Uterus (tissue), 4 donors: Measurements from ENCODE around the gene TRAPPC11. TPM values are rescaled to one million over a fixed set of nuclear protein-coding genes. Genes with fewer than 3 reads are reported as not detected.

Source experiments
- DNase-seq, 2 donors: peaks; one replicate each; pipeline ENCODE4 v3.0.0-alpha.2; 2019 to 2020
- H3K27ac ChIP-seq, 2 donors: fragments of 200-600 bp; sonication (generic); 1 replicate in 1 of 2; 2 replicates in 1 of 2; pipeline ENCODE4 v1.5.1; 2016 to 2018
- H3K27me3 ChIP-seq, 2 donors: fragments of 200-600 bp; sonication (generic); one replicate each; pipeline ENCODE4 v1.5.1; 2018 to 2019; ENCODE audit warnings: control low read depth in 1 of 2
- H3K36me3 ChIP-seq, 2 donors: fragments of 200-600 bp; sonication (generic); one replicate each; pipeline ENCODE4 v1.5.1; 2019; ENCODE audit warnings: control low read depth in 1 of 2
- H3K4me1 ChIP-seq, 2 donors: fragments of 200-600 bp; sonication (generic); one replicate each; pipeline ENCODE4 v1.5.1; 2018 to 2019; ENCODE audit warnings: control low read depth in 1 of 2
- H3K4me3 ChIP-seq, 2 donors: fragments of 200-600 bp; sonication (generic); 1 replicate in 1 of 2; 2 replicates in 1 of 2; pipeline ENCODE4 v1.5.1; 2018 to 2019; ENCODE audit warnings: mild to moderate bottlenecking in 1 of 2
- H3K9me3 ChIP-seq, 2 donors: fragments of 200-600 bp; sonication (generic); one replicate each; pipeline ENCODE4 v1.5.1; 2019; ENCODE audit warnings: control low read depth in 1 of 2
- POLR2A ChIP-seq, 2 donors: fragments of 450-650 bp; IDR thresholded peaks; one replicate each; pipeline ENCODE4 v1.6.1; 2016; ENCODE audit warnings: antibody characterized with exemption in 2 of 2, mild to moderate bottlenecking in 1 of 2, moderate library complexity in 1 of 2
- intact Hi-C: fragments of 100-400 bp; cut with DNase I; formaldehyde crosslinking; loops from one replicate; pipeline ENCODE4 v1.15.1; 2023; ENCODE audit warnings: low total_unique reads
- total RNA-seq, 4 donors: library from RNA; depleted of rRNA in 3 of 4; stranded (reverse); fragments of >200 nt in 3 of 4; gene quantifications; one replicate each; pipeline versions ENCODE4 v1.1.0 to v1.2.4, GENCODE V29; 2014 to 2023
- TF ChIP-seq, protein P1 (sequence below), 4 experiments: fragments of 200-600 bp in 2 of 4; fragments of 450-650 bp in 2 of 4; sonication (generic) in 2 of 4; IDR thresholded peaks; one replicate each; pipeline ENCODE4 v1.5.1; 2016 to 2019; ENCODE audit warnings: antibody characterized with exemption in 4 of 4, mild to moderate bottlenecking in 2 of 4, moderate library complexity in 1 of 4
- donor health status: DM: yes; HTN: yes; CAD: no.

The TRAPPC11 gene
- total RNA-seq, 4 donors from 2014 or later, result 18.4 to 96.8 (median 53.5) TPM

DNA sequence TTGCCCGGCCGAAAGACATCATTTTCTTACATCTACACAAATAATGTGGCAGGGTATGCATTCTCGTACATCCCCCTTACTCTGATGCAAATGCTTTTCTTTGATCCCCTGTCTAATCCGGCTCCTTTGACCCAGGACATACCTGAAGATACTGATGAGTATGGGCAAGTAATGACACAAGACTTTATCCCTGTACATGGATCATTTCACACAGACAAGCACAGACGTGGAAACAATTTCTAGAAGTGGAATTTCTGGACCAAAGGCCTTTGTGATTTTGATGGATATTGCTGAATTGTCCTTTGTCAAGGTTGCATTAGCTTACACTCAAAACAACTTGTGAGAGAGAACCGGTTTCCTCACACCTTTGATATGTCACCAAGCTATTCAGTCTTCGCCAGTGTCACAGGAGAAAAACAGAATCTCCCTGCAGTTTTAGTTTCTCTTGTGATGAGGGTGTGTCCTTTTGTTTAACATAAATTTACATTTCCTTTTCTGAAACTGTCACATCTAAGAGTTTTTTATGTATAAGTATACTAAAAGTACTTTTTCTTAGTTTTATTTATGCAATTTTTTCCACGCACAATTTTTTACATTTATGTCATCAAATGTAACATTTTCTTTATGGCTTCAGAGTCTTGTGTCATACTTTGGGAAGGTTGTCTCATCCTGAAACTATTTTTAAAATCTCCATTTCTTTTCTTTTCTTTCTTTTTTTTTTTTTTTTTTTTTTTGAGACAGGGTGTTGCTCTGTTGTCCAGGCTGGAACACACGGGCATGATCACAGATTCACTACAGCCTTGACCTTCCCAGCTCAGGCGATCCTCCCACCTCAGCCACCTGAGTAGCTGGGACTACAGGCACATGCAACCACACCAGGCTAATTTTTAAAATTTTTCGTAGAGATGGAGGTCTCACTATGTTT lies 25.4 kb upstream of the TRAPPC11 start:
- Histone ChIP-seq H3K36me3 (no peaks in the 10 kb centered on the region), H3K27me3 (no peaks in the 10 kb centered on the region), H3K4me3 (no peak overlapping the region), H3K27ac (no peak overlapping the region), H3K9me3 (no peaks in the 10 kb centered on the region), H3K4me1 (no peaks in the 10 kb centered on the region)
- intact Hi-C loops, result no loop called here
- no peak for DNase-seq
- TF ChIP-seq, protein P1, sequence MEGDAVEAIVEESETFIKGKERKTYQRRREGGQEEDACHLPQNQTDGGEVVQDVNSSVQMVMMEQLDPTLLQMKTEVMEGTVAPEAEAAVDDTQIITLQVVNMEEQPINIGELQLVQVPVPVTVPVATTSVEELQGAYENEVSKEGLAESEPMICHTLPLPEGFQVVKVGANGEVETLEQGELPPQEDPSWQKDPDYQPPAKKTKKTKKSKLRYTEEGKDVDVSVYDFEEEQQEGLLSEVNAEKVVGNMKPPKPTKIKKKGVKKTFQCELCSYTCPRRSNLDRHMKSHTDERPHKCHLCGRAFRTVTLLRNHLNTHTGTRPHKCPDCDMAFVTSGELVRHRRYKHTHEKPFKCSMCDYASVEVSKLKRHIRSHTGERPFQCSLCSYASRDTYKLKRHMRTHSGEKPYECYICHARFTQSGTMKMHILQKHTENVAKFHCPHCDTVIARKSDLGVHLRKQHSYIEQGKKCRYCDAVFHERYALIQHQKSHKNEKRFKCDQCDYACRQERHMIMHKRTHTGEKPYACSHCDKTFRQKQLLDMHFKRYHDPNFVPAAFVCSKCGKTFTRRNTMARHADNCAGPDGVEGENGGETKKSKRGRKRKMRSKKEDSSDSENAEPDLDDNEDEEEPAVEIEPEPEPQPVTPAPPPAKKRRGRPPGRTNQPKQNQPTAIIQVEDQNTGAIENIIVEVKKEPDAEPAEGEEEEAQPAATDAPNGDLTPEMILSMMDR (IDR thresholded peaks at IDR 0.05), result no peak
- no peak for TF ChIP-seq POLR2A (IDR thresholded peaks at IDR 0.05)

DNA sequence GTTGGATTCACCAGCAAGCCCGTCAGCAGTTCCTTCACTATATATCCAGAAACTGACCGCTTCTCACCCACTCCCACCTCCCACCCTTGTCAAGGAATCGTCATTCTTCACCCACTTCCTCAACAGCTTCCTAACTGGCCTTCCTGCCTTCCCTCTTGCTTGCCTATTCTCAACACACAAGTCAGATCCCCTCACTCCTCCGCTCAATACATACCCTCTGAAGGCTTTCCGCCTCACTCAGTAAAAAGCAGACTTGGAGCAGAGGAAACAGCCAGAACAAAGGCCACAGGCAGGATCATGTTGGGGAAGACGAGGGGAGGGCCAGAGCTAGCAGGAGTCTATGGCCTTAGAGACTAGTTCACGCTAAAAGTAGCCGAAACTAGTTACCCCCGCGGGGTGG lies 23.8 kb upstream of the TRAPPC11 start:
- intact Hi-C loops, result no loop called here
- H3K27ac ChIP-seq, result peak overlapping the region; percentile 17 to 29

DNA sequence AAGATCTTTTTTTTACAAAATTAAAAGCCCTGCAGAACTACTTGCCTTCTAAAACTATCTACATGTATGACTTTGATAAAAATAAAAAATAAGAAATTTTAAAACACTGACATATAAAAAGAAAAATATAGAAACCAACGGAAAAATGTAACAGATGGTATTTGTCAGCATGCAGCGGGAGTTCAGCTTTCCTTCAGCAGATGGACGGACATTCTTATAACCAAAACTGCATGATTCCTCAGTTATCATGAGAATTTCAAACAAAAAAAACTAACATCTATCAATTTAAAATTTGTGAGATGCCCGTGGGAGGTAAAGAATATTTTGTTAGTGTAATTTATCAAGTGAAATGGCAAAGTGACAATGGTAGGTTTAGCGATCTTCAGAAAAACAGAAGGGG lies 23.4 kb upstream of the TRAPPC11 start:
- TF ChIP-seq, protein P1 (IDR thresholded peaks at IDR 0.05), result no peak
- TF ChIP-seq POLR2A (IDR thresholded peaks at IDR 0.05), result no peak
- intact Hi-C loops, result no loop called here
- Histone ChIP-seq H3K9me3 (no peaks in the 10 kb centered on the region), H3K4me3 (peak overlapping the region in 1 of 2 donors; percentile 20), H3K36me3 (no peaks in the 10 kb centered on the region), H3K27me3 (no peaks in the 10 kb centered on the region), H3K27ac (peak overlapping the region; percentile 17 to 29), H3K4me1 (no peaks in the 10 kb centered on the region)
- no peak for DNase-seq

More for the DNA sequence above, 23.8 kb upstream of the TRAPPC11 start:
- Histone ChIP-seq H3K27me3 (no peaks in the 10 kb centered on the region), H3K36me3 (no peaks in the 10 kb centered on the region), H3K9me3 (no peaks in the 10 kb centered on the region), H3K4me1 (no peaks in the 10 kb centered on the region), H3K4me3 (peak overlapping the region in 1 of 2 donors; percentile 20)
- DNase-seq, result no peak
- TF ChIP-seq POLR2A (IDR thresholded peaks at IDR 0.05), result no peak
- TF ChIP-seq, protein P1 (IDR thresholded peaks at IDR 0.05), result no peak

DNA sequence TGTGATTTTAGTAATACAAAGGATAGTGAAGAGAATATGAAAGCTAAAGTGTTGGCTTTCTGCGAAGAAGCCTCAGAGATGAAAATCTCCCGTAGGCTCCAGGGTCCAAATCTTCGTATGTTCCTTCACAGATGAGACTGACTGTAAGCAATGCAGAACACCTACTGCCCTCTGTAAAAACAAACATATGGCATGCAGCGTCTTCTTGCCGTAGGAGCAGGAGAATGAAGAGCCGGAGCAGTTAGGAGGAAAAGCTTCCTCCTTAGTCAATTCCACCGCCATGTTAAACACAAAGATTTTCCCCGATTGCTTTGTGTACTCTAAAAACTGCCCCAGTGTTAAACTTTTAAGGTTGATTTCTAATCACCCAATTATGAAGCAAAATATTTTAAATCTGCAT lies 22.6 kb upstream of the TRAPPC11 start:
- H3K9me3 ChIP-seq, result no peaks in the 10 kb centered on the region
- no peak overlapping the region for H3K27ac ChIP-seq
- peak overlapping the region in 1 of 2 donors; percentile 20 for H3K4me3 ChIP-seq
- intact Hi-C loops, result no loop called here
- H3K4me1 ChIP-seq, result no peaks in the 10 kb centered on the region
- no peaks in the 10 kb centered on the region for H3K36me3 ChIP-seq
- no peaks in the 10 kb centered on the region for H3K27me3 ChIP-seq
- no peak for TF ChIP-seq POLR2A (IDR thresholded peaks at IDR 0.05)
- TF ChIP-seq, protein P1 (IDR thresholded peaks at IDR 0.05), result no peak
- DNase-seq, result no peak

DNA sequence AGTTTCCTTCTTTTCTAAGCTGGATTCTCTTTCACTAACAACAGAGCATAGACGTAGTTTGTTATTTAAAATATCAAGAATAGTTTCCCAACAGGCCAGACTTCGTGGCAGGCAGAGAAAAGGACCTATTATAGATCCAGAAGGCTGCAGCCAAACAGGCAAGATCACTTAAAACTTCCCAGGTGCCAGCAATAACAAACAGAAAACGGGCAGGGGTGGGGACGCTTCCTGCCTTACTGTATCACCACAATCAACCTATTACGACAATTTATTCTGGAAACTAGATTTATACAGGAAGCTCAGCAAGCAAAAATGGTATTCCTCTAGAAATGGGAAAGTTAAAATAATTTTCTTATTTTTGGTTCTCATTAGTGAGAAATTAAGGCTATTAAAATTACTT lies 22.2 kb upstream of the TRAPPC11 start:
- TF ChIP-seq POLR2A (IDR thresholded peaks at IDR 0.05), result no peak
- TF ChIP-seq, protein P1 (IDR thresholded peaks at IDR 0.05), result no peak
- Histone ChIP-seq H3K27ac (no peak overlapping the region), H3K4me3 (no peak overlapping the region), H3K27me3 (no peaks in the 10 kb centered on the region), H3K9me3 (no peaks in the 10 kb centered on the region), H3K4me1 (no peaks in the 10 kb centered on the region), H3K36me3 (no peaks in the 10 kb centered on the region)
- DNase-seq, result no peak
- intact Hi-C loops, result no loop called here
